K562 (cell line): ENCODE measurements around the gene DGCR2. TPM values are rescaled to one million over a fixed set of nuclear protein-coding genes. Genes with fewer than 3 reads are reported as not detected.
A peak's percentile ranks its signal among the peaks of the same experiment; 100 is the strongest.

Experiments
- ATAC-seq: fragments of 200-7000 bp; cut with Tn5 transposase; 3 replicates; pipeline ENCODE4 v1.9.1; 2020; ENCODE audit warnings: moderate library complexity
- BruUV-seq: library from RNA; stranded (reverse); fragments of 400-500 nt; replicated peaks from 2 replicates; lab custom pipeline; 2021; lab: Mats Ljungman, UMichigan
- CTCF ChIA-PET: fragments of 300-600 bp; formaldehyde crosslinking; extraction: SDS; loops from one replicate; lab custom pipeline; 2021; ENCODE audit warnings: low intra/inter-chr PET ratio; lab: Yijun Ruan, JAX
- POLR2A ChIA-PET: fragments of 300-600, 350-650 bp; sonication (Branson Sonifier 250); formaldehyde crosslinking; extraction: SDS; loops from one replicate; lab custom pipeline; 2021; ENCODE audit warnings: antibody characterized with exemption, inconsistent platforms; lab: Yijun Ruan, JAX
- DNase-seq, 4 experiments: peaks; one replicate each; pipeline versions ENCODE4 v3.0.0 to v3.0.0-alpha.2; 2011 to 2018; ENCODE audit warnings: low spot score in 3 of 4, mixed read lengths in 3 of 4; ENCODE audit errors: extremely low read depth in 1 of 4
- FAIRE-seq: peaks from 2 replicates; lab custom pipeline; 2011; peaks lifted over from hg19 to GRCh38; lab: Jason Lieb, UNC
- H2AFZ ChIP-seq: 2 replicates; pipeline ENCODE4 v1.6.0; 2011; ENCODE audit warnings: low read depth, low read length, control low read depth, inconsistent platforms
- H3K27ac ChIP-seq: fragments of 200-600 bp; 3 replicates; pipeline ENCODE4 v1.8.0; 2011; ENCODE audit warnings: low read depth, mild to moderate bottlenecking, control low read depth, inconsistent platforms, low read length, moderate library complexity, mixed read lengths; ENCODE audit errors: extremely low read depth
- H3K27me3 ChIP-seq, 2 experiments: fragments of 300-600 bp in 1 of 2; 2 replicates in 1 of 2; 3 replicates in 1 of 2; pipeline versions ENCODE4 v1.6.0 to v1.8.0; 2011; ENCODE audit warnings: inconsistent platforms in 2 of 2, low read length in 2 of 2, mild to moderate bottlenecking in 1 of 2, mixed read lengths in 1 of 2, moderate library complexity in 1 of 2; ENCODE audit not compliant: control insufficient read depth in 2 of 2, insufficient read depth in 2 of 2
- H3K36me3 ChIP-seq: fragments of 300-600 bp; 3 replicates; pipeline ENCODE4 v1.8.0; 2011; ENCODE audit warnings: mild to moderate bottlenecking, low read length, inconsistent platforms; ENCODE audit not compliant: control insufficient read depth, insufficient read depth
- H3K4me1 ChIP-seq, 2 experiments: fragments of 200-600 bp in 1 of 2; replicated peaks in 1 of 2; 2 replicates in 1 of 2; 3 replicates in 1 of 2; pipeline versions ENCODE4 v1.5.1 to v1.8.0; 2011; ENCODE audit warnings: inconsistent platforms in 2 of 2, low read length in 2 of 2, mild to moderate bottlenecking in 1 of 2, mixed read lengths in 1 of 2, moderate library complexity in 1 of 2; ENCODE audit not compliant: control insufficient read depth in 2 of 2, insufficient read depth in 2 of 2
- H3K4me2 ChIP-seq: 2 replicates; pipeline ENCODE4 v1.6.1; 2011; ENCODE audit warnings: low read length, control low read depth, inconsistent platforms, mixed read lengths; ENCODE audit not compliant: insufficient read depth
- H3K4me3 ChIP-seq: fragments of 200-600 bp; sonication (generic), shearing (Covaris generic); 2 replicates; pipeline ENCODE4 v1.5.1; 2016; ENCODE audit warnings: control low read depth, inconsistent platforms
- H3K79me2 ChIP-seq: fragments of 200-600 bp; 3 replicates; pipeline ENCODE4 v1.8.0; 2011; ENCODE audit warnings: low read length, inconsistent platforms; ENCODE audit not compliant: control insufficient read depth, insufficient read depth
- H3K9ac ChIP-seq, 2 experiments: 2 replicates each; pipeline versions ENCODE4 v1.6.0 to v1.6.1; 2011; ENCODE audit warnings: low read depth in 2 of 2, low read length in 2 of 2, control low read depth in 1 of 2, inconsistent platforms in 1 of 2, mild to moderate bottlenecking in 1 of 2, mixed read lengths in 1 of 2; ENCODE audit not compliant: insufficient read depth in 1 of 2
- H3K9me1 ChIP-seq: one replicate; pipeline ENCODE4 v1.6.0; 2011; ENCODE audit warnings: inconsistent platforms, mild to moderate bottlenecking, low read length, moderate library complexity; ENCODE audit not compliant: control insufficient read depth, insufficient read depth
- H3K9me3 ChIP-seq: replicated peaks from 2 replicates; pipeline ENCODE4 v1.5.1; 2011; ENCODE audit warnings: low read depth, low read length, inconsistent platforms; ENCODE audit not compliant: control insufficient read depth, insufficient read depth
- H4K20me1 ChIP-seq: replicated peaks from 2 replicates; pipeline ENCODE4 v1.6.1; 2011; ENCODE audit warnings: low read length, inconsistent platforms, mixed read lengths; ENCODE audit not compliant: control insufficient read depth, insufficient read depth
- CEBPG ChIP-seq, 3 experiments: fragments of 200-800 bp in 1 of 3; sonication (Bioruptor generic) in 1 of 3; sonication (generic) in 1 of 3; formaldehyde crosslinking in 1 of 3; IDR thresholded peaks in 2 of 3; conservative IDR thresholded peaks in 1 of 3; 2 replicates each; pipeline versions ENCODE4 v1.6.1 to v1.8.0; 2016 to 2022; ENCODE audit warnings: missing compliant biosample characterization in 2 of 3, missing genetic modification characterization in 2 of 3, mild to moderate bottlenecking in 1 of 3, missing genetic modification reagents in 1 of 3
- FUS ChIP-seq: fragments of 200-400 bp; formaldehyde crosslinking; optimal IDR thresholded peaks from 2 replicates; pipeline ENCODE3; 2017; ENCODE audit warnings: low read depth, low read length
- NFXL1 ChIP-seq: fragments of 450-650 bp; formaldehyde crosslinking; IDR thresholded peaks from 2 replicates; pipeline ENCODE4 v1.4.0; 2021; ENCODE audit warnings: mild to moderate bottlenecking
- OTX1 ChIP-seq: fragments of 450-650 bp; formaldehyde crosslinking; IDR thresholded peaks from 2 replicates; pipeline ENCODE4 v1.4.0; 2022; ENCODE audit warnings: mild to moderate bottlenecking
- POLR2AphosphoS5 ChIP-seq: IDR thresholded peaks from 2 replicates; pipeline ENCODE4 v1.6.1; 2011; ENCODE audit warnings: mild to moderate bottlenecking, low read depth, low read length, moderate library complexity; ENCODE audit not compliant: control insufficient read depth, insufficient read depth
- PTBP1 ChIP-seq: fragments of 200-400 bp; formaldehyde crosslinking; IDR thresholded peaks from 2 replicates; pipeline ENCODE4 v1.6.1; 2017; ENCODE audit warnings: low read depth, low read length
- RBM22 ChIP-seq: fragments of 200-400 bp; formaldehyde crosslinking; IDR thresholded peaks from 2 replicates; pipeline ENCODE4 v1.6.1; 2018; ENCODE audit warnings: low read length, low read depth; ENCODE audit not compliant: poor library complexity, severe bottlenecking
- RUNX1 ChIP-seq: sonication (generic); IDR thresholded peaks from 2 replicates; pipeline ENCODE4 v1.6.1; 2016; ENCODE audit warnings: antibody characterized with exemption, low read depth
- SMAD4 ChIP-seq: fragments of 250-450 bp; sonication (Bioruptor Pico); conservative IDR thresholded peaks from 2 replicates; pipeline ENCODE4 v1.8.0; 2021; ENCODE audit warnings: inconsistent platforms, mild to moderate bottlenecking, moderate library complexity
- STAT5A ChIP-seq: IDR thresholded peaks from 2 replicates; pipeline ENCODE4 v1.6.1; 2012; ENCODE audit warnings: low read length, inconsistent platforms, borderline replicate concordance
- TAF15 ChIP-seq: fragments of 200-400 bp; formaldehyde crosslinking; IDR thresholded peaks from 2 replicates; pipeline ENCODE4 v1.6.1; 2017; ENCODE audit warnings: mild to moderate bottlenecking, low read depth, low read length, moderate library complexity
- WHSC1 ChIP-seq: IDR thresholded peaks from one replicate; pipeline ENCODE4 v1.6.1; 2012; ENCODE audit warnings: low read length, control low read depth, inconsistent platforms
- ZC3H8 ChIP-seq: fragments of 450-650 bp; IDR thresholded peaks from 2 replicates; pipeline ENCODE4 v1.6.1; 2017
- ZFP30 ChIP-seq: fragments of 250-450 bp; sonication (Bioruptor Pico); IDR thresholded peaks from 2 replicates; pipeline ENCODE4 v1.8.0; 2022; ENCODE audit warnings: moderate library complexity, mild to moderate bottlenecking, inconsistent platforms, borderline replicate concordance
- ZNF140 ChIP-seq: fragments of 250-450 bp; sonication (Bioruptor Pico); IDR thresholded peaks from 2 replicates; pipeline ENCODE4 v1.8.0; 2021; ENCODE audit warnings: moderate library complexity, mild to moderate bottlenecking, inconsistent platforms
- ZNF511 ChIP-seq: sonication (generic); formaldehyde crosslinking; IDR thresholded peaks from 2 replicates; pipeline ENCODE4 v1.8.0; 2022; ENCODE audit warnings: mild to moderate bottlenecking, missing genetic modification reagents
- ZNF778 ChIP-seq: fragments of 450-650 bp; formaldehyde crosslinking; IDR thresholded peaks from 2 replicates; pipeline ENCODE4 v1.4.0; 2020; ENCODE audit warnings: mild to moderate bottlenecking, moderate library complexity
- ZSCAN29 ChIP-seq: fragments of 450-650 bp; IDR thresholded peaks from 2 replicates; pipeline ENCODE4 v1.6.1; 2017
- WGBS: fragments of 100-300 bp; shearing (Covaris generic); methylation state at CpG from one replicate; pipeline ENCODE4 v1.1.6; 2016; ENCODE audit warnings: low coverage, mixed read lengths; ENCODE audit not compliant: insufficient coverage; ENCODE audit errors: missing lambda C conversion rate; 5-methylcytosine and 5-hydroxymethylcytosine counted together
- in situ Hi-C: fragments of 300-500 bp; cut with MboI; formaldehyde crosslinking; loops from 4 replicates; pipeline ENCODE4 v1.15.0; 2018; ENCODE audit warnings: inconsistent platforms, mixed read lengths
- intact Hi-C: fragments of 100-400 bp; cut with micrococcal nuclease; formaldehyde crosslinking; loops from 2 replicates; pipeline ENCODE4 v1.14.2; 2022
- polyA plus RNA-seq, 8 experiments: library from polyadenylated mRNA; depleted of rRNA in 4 of 8; stranded (reverse) in 5 of 8; unstranded in 3 of 8; fragments of >200 nt; fragmentation: Nextera tagmentation in 2 of 8; fragmentation: Illumina TruSeq in 1 of 8; extraction: Ambion mirVana in 2 of 8; extraction: Trizol in 1 of 8; gene quantifications; 2 replicates each; pipeline versions ENCODE4 v1.2.1 to v1.2.3, GENCODE V29; 2011 to 2014; ENCODE audit warnings: inconsistent platforms in 1 of 8, missing spikeins in 1 of 8
- total RNA-seq, 7 experiments: library from RNA; depleted of rRNA in 6 of 7; stranded (reverse); fragments of >200 nt in 6 of 7; fragmentation: Illumina TruSeq in 2 of 7; extraction: Trizol in 2 of 7; gene quantifications; 2 replicates each; pipeline versions ENCODE4 v1.2.1 to v1.2.3, GENCODE V29; 2011 to 2021; ENCODE audit warnings: low replicate concordance in 1 of 7
- TF ChIP-seq, protein P1 (sequence below): fragments of 250-450 bp; sonication (Bioruptor Pico); IDR thresholded peaks from 2 replicates; pipeline ENCODE4 v1.5.0; 2021
- TF ChIP-seq, protein P2 (sequence below): fragments of 450-650 bp; IDR thresholded peaks from 2 replicates; pipeline ENCODE4 v1.6.1; 2017; ENCODE audit warnings: antibody characterized with exemption

DGCR2 gene
- total and polyA plus RNA-seq, 9 of the 15 experiments (the other 6 are each of a cell fraction or from before 2014, with no cell fraction given), result 0.69 to 101 (median 56.4) TPM

GRCh38 chr22:19149047-19149883, 27.1 kb upstream of the DGCR2 start:
- Histone ChIP-seq H3K4me3 (no peak overlapping the region), H3K36me3 (no peaks in the 10 kb centered on the region), H3K9ac (no peak overlapping the region), H3K9me1 (no peaks in the 10 kb centered on the region), H3K9me3 (no peaks in the 10 kb centered on the region), H4K20me1 (0 out of 2 replicates have a peak, but pooled peaks cover 3% of the 10 kb centered on the region), H3K27ac (no peak overlapping the region), H3K27me3 (peaks cover 42 to 64% of the 10 kb centered on the region in 2 experiments), H3K4me2 (no peak overlapping the region), H3K79me2 (peaks cover 2% of the 10 kb centered on the region), H2AFZ (no peak overlapping the region), H3K4me1 (peaks cover 0 to 25% of the 10 kb centered on the region in 2 experiments; a peak in 3 of 5 replicates)
- ATAC-seq (no peak), DNase-seq (peak in 2 of 4 experiments; percentile 70 to 75), FAIRE-seq (no peak)
- WGBS, result 59% methylated on average over 92 of the region's 92 CpGs
- in situ Hi-C loops, result no loop called here
- intact Hi-C loops, result no loop called here
- ChIA-PET POLR2A (interaction anchor here (0.6 to 1.3 kb wide), 4 partner anchors 11 to 330 kb away, joined by 3 read pairs; partner anchors contain the start of gene CDC45), CTCF (interaction anchor here (1.7 kb wide), 1 partner anchor 481 kb away, joined by 4 read pairs; no protein-coding TSS in a partner anchor)
- BruUV-seq, result no TSS peak
- TF ChIP-seq PTBP1 (no peak), WHSC1 (no peak), ZNF140 (CRISPR knock-in tag) (no peak), TAF15 (no peak), ZNF778 (no peak), OTX1 (CRISPR knock-in tag) (no peak), CEBPG (CRISPR knock-in tag; IDR thresholded peaks at IDR 0.05) (no peak), CEBPG (tag; conservative IDR thresholded peaks at IDR 0.05 in 1 of 2, IDR thresholded peaks at IDR 0.05 in 1 of 2) (no peak), NFXL1 (CRISPR knock-in tag) (no peak), RUNX1 (no peak), POLR2AphosphoS5 (no peak), SMAD4 (CRISPR knock-in tag) (no peak), STAT5A (no peak), ZNF511 (CRISPR knock-in tag) (no peak), ZFP30 (CRISPR knock-in tag) (no peak), ZSCAN29 (no peak), FUS (no peak), RBM22 (no peak), ZC3H8 (no peak)
- TF ChIP-seq, protein P1, sequence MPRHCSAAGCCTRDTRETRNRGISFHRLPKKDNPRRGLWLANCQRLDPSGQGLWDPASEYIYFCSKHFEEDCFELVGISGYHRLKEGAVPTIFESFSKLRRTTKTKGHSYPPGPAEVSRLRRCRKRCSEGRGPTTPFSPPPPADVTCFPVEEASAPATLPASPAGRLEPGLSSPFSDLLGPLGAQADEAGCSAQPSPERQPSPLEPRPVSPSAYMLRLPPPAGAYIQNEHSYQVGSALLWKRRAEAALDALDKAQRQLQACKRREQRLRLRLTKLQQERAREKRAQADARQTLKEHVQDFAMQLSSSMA (CRISPR knock-in tag), result 0 out of 2 replicates have a peak, but pooled peaks have one; percentile 56
- TF ChIP-seq, protein P2, sequence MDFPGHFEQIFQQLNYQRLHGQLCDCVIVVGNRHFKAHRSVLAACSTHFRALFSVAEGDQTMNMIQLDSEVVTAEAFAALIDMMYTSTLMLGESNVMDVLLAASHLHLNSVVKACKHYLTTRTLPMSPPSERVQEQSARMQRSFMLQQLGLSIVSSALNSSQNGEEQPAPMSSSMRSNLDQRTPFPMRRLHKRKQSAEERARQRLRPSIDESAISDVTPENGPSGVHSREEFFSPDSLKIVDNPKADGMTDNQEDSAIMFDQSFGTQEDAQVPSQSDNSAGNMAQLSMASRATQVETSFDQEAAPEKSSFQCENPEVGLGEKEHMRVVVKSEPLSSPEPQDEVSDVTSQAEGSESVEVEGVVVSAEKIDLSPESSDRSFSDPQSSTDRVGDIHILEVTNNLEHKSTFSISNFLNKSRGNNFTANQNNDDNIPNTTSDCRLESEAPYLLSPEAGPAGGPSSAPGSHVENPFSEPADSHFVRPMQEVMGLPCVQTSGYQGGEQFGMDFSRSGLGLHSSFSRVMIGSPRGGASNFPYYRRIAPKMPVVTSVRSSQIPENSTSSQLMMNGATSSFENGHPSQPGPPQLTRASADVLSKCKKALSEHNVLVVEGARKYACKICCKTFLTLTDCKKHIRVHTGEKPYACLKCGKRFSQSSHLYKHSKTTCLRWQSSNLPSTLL, result no peak
